AG10803 (cell line): ENCODE results near the gene SEC61A1.

ENCODE experiments used
- DNase-seq: peaks from one replicate; pipeline ENCODE4 v3.0.0; 2010; ENCODE audit warnings: low read depth
- H3K4me3 ChIP-seq: 2 replicates; pipeline ENCODE4 v1.5.1; 2011; ENCODE audit warnings: mild to moderate bottlenecking, low read length, control low read depth
- TF ChIP-seq, protein P1 (sequence below): conservative IDR thresholded peaks from 2 replicates; pipeline ENCODE4 v1.5.1; 2011; ENCODE audit warnings: mild to moderate bottlenecking, low read length, control low read depth, inconsistent platforms

The SEC61A1 gene

DNA sequence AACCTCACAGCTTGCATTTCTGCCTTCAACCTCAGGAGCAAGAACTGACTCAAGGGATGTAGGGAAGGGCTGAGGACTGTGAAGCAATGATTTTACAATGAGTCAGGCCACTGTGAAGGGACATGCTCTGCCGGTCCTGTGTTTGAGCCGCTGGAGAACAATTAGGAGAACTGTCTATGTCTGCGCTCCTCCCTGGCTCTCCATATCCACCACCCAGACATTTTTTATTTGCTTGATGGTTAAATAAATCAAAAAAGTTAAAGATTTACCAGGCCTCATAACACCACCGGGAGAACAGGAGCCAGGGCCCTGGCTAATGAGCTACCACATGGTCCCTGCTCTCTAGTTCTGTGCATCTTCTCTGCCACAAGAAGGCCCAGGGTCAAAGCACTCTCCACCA is 29.6 kb downstream of the SEC61A1 start:
- no peak overlapping the region for H3K4me3 ChIP-seq
- peak; percentile 69 for DNase-seq
- TF ChIP-seq, protein P1, sequence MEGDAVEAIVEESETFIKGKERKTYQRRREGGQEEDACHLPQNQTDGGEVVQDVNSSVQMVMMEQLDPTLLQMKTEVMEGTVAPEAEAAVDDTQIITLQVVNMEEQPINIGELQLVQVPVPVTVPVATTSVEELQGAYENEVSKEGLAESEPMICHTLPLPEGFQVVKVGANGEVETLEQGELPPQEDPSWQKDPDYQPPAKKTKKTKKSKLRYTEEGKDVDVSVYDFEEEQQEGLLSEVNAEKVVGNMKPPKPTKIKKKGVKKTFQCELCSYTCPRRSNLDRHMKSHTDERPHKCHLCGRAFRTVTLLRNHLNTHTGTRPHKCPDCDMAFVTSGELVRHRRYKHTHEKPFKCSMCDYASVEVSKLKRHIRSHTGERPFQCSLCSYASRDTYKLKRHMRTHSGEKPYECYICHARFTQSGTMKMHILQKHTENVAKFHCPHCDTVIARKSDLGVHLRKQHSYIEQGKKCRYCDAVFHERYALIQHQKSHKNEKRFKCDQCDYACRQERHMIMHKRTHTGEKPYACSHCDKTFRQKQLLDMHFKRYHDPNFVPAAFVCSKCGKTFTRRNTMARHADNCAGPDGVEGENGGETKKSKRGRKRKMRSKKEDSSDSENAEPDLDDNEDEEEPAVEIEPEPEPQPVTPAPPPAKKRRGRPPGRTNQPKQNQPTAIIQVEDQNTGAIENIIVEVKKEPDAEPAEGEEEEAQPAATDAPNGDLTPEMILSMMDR: no peak

DNA sequence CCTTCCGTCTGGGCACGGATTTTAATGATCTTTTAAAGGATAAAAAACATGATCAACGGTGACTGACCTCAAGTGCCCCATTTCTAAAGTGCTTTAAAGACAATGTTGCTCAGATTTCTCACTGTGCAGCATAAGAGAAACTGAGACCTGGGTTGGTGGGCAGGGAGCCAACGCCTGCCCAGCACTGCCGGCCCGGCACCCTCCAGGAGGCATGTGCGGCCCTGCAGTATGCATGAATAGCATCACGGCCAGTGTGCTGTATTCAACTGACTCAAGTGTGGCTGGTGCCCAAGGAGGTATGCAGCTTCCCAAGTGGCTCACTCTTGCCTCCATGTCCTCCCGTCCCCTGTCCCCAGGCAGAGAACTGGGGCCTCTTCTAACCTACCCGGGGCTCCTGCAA is 30.3 kb downstream of the SEC61A1 start:
- DNase-seq: no peak
- TF ChIP-seq, protein P1: no peak
- H3K4me3 ChIP-seq: no peak overlapping the region

DNA sequence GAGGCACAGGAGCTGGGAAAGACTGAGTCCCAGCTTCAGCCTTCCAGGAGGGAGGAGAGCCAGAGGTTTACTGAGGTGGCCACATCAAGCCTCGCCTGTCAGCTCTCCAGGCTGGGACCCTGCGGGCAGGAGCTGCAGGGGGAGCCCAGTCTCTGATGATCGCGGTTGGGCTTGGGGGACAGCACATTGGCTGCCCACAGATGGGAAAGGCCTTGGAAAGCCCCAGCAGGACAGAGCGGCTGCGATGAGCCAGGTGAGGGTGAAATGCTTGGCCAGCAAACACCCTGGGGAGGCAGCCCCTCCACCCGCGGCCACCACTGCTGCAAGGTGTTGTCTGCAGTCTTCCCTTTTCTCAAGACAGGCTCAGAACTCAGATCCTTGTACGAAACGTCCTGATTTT is 31.2 kb downstream of the SEC61A1 start:
- no peak for DNase-seq
- TF ChIP-seq, protein P1: no peak
- no peak overlapping the region for H3K4me3 ChIP-seq

DNA sequence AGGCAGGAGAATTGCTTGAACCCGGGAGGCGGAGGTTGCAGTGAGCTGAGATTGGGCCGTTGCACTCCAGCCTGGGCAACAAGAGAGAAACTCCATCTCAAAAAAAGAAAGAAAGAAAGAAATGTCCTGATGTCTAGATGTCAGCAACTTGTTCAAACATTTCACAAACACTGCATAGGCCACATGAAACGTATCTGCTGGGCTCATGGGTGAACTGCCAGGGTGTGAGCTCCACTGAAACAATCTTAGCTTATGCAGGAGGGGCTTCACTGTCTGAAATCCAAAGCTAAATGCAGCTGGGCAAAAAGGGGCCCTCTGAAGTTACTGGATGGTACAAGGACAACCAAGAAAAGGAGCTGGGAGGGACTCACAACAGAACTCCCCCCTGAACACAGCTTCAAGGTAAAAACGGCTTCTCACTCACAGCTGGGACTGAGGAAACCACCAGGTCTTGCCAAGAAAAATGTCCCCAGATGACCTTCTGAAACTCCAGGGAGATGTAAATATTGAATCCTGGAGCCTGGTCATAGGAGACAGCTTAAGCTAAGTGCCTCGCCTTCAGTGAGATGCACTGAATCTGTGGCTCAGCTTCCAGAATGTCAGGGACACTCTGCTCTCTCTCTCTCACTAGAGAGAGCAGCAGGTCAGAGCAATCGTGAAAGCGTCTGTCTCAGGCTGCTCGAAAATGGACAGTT is 31.9 kb downstream of the SEC61A1 start:
- TF ChIP-seq, protein P1: no peak
- H3K4me3 ChIP-seq: no peak overlapping the region
- DNase-seq: peak; percentile 56

DNA sequence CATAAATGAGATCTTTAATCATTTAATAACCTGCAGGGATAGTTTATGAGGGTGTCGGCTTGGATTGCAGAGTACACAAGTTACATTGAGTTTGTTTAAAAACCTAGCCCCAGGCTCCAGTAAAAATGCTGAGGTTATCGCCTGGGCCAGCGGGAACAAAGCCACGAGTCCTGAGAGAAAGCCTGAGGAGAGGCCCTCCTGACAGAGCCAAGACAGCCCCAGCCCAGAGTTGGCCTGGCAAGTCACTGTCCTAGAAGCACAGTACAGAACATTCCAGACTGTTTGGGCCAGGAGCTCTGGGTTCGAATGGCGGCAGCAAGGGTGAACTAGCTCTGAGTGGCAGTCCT is 32.4 kb downstream of the SEC61A1 start:
- TF ChIP-seq, protein P1: no peak
- H3K4me3 ChIP-seq: no peak overlapping the region
- no peak for DNase-seq

DNA sequence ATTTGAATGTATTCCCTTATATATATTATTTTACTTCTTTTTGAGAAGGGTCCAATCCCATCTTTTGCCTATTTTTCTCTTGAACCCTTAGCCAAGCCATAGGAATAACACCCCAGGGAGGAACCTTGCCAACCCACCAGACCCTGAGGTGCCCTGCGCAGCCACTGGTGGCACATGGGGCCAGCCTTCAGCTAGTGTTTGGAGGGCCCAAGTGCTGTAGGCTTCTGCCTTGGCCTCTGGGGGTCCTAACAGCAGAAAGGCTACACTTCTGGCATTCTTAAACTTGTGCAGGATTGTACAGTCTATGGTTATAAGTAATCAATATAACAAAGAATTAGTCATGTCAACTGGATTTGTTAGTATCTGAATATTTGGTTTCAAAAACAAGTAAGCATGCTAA is 36.9 kb downstream of the SEC61A1 start:
- TF ChIP-seq, protein P1: no peak
- no peak overlapping the region for H3K4me3 ChIP-seq
- DNase-seq: no peak

DNA sequence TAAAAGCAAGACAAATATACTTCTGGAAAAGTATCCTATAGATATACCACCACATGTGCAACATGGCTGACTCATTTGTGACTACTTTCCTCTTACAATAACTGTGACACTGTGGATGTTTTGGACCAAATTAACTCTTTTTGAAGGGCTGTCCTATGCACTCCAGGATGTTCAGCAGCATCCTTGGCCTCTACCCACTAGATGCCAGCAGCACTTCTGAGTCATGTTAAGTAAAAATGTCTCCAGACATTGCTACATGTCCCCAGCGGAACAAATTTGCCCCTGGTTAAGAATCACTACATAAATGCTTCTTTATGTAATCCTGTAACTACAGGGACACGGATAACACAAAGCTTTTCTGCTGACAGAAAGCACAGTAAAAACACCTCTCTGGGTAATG is 39.3 kb downstream of the SEC61A1 start:
- no peak overlapping the region for H3K4me3 ChIP-seq
- DNase-seq: peak; percentile 44
- TF ChIP-seq, protein P1: no peak
